ENCODE measurements around the gene SLC25A11.

SLC25A11 gene

GRCh38 chr17:4944554-4945175, 4.8 kb upstream of the SLC25A11 start:
- TF ChIP-seq CTCF (IDR thresholded peaks at IDR 0.05; ENCODE audit: control insufficient read depth, extremely low read depth, insufficient read depth), result no peak
- H3K4me3 ChIP-seq (ENCODE audit: low read depth, low read length), result no peak overlapping the region
- no peak for DNase-seq (ENCODE audit: low read depth)

DNA sequence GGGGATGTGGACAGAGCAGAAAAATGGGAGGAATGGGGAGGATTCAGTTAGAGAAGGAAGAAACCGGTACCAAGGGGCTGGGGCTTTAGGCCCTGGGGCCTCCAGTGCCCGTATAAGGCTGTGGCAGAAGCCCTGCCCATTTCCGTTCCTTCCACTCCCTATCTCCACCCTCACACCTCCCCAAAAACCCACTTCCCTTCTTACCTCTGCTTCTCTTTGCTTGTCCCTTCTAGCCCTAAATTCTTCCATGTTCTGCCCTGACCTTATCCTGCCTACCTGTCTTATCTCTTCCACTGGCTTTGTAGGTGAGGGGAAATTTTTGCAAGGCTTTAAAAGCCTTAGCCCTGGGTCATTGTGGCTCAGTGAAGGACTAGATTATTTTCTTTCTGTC, 4.3 kb upstream of the SLC25A11 start:
- no peak overlapping the region for H3K4me3 ChIP-seq (ENCODE audit: low read depth, low read length)
- no peak for DNase-seq (ENCODE audit: low read depth)
- no peak for TF ChIP-seq CTCF (IDR thresholded peaks at IDR 0.05; ENCODE audit: control insufficient read depth, extremely low read depth, insufficient read depth)

DNA sequence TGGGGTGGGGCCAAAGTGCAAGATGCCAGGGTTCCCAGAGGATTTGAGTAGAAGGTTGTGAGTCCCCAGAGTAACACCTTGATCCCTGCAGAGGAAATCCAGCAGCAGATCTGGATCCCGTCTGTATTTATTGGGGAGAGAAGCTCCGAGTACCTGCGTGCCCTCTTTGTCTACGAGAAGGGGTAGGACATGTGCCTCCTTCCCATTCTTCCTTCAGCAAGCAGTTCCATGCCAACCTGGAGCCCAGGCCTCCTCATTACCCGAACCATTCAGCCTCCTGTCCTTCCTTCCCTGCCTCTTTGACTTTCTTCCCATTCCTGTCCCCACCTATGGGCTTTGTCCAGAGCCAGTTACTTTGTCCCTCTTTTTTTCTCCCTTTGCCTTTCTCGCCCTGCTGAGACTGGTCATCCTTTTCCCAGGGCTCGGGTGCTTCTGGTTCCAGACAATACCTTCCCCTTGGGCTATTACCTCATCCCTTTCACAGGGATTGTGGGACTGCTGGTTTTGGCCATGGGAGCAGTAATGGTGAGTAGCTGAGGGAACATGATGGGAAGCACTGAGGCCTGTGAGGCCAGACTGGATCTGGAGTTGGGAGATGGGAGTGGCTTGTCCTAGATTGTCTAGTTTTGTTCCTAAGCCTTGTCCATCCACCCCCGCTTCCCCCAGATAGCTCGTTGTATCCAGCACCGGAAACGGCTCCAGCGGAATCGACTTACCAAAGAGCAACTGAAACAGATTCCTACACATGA, 3.1 kb upstream of the SLC25A11 start:
- no peak for TF ChIP-seq CTCF (IDR thresholded peaks at IDR 0.05; ENCODE audit: control insufficient read depth, extremely low read depth, insufficient read depth)
- no peak for DNase-seq (ENCODE audit: low read depth)

DNA sequence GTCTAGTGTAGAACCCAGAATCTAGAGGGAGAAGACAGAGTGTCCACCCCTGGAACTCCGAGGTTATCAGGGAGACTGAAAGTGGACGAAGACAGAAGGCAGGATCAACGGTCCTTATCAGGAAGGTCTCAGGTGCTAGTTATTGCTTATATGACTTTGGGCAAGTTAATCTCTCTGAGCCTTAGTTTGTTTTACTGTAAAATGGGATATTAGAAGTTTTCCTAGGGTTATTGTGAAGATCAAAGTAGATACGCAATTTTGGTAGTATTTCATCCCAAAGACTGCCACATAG, 1.4 kb upstream of the SLC25A11 start:
- no peak for DNase-seq (ENCODE audit: low read depth)

More for the DNA sequence above, 3.1 kb upstream of the SLC25A11 start:
- H3K4me3 ChIP-seq (ENCODE audit: low read depth, low read length), result no peak overlapping the region

DNA sequence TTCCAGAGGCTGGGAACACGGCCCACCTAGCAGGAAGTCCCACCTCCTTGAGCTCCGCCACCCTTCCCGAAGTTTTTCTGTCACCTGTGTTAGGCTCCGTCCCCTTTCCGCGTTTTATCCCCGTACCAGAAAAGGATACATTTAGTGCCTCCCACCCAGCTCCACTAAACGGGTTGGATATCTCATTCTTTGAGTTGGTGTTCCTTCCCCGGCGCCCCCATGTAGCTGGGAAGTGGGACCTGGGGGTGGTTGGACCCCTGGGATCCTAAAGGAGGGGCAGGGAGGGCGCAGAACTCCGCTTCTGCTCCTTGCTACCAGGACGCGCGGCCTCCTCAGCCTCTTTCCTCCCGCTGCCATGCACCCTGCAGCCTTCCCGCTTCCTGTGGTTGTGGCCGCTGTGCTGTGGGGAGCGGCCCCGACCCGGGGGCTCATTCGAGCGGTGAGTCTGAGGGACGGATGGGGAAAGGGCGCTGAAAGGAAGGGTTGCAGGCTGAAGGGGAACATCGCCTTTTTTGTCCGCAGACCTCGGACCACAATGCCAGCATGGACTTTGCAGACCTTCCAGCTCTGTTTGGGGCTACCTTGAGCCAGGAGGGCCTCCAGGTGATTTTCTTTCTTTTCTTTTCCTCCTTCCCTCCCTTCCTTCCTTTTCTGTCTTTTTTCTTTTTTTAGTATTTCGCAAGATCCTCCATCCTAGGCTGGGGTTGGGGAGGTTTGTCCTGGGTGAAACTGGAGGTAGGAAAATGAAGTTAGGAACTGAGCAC, 891 bp upstream of the SLC25A11 start:
- H3K4me3 ChIP-seq (ENCODE audit: low read depth, low read length), result peak overlapping the region; percentile 96
- TF ChIP-seq CTCF (IDR thresholded peaks at IDR 0.05; ENCODE audit: control insufficient read depth, extremely low read depth, insufficient read depth), result no peak
- DNase-seq (ENCODE audit: low read depth), result no peak

More for the DNA sequence above, 1.4 kb upstream of the SLC25A11 start:
- no peak for TF ChIP-seq CTCF (IDR thresholded peaks at IDR 0.05; ENCODE audit: control insufficient read depth, extremely low read depth, insufficient read depth)
- H3K4me3 ChIP-seq (ENCODE audit: low read depth, low read length), result peak overlapping the region; percentile 96

- H3K4me3 ChIP-seq (ENCODE audit: low read depth, low read length), result peak overlapping the region; percentile 96
- TF ChIP-seq CTCF (IDR thresholded peaks at IDR 0.05; ENCODE audit: control insufficient read depth, extremely low read depth, insufficient read depth), result no peak
- no peak for DNase-seq (ENCODE audit: low read depth)
Observed at GRCh38 chr17:4939546-4939795, 375 bp downstream of the SLC25A11 start.
